NCI-H446 treated with DMSO at 0.1 percent for 48 hours (cell line): ENCODE data around the gene NACC2.

Experiments used
- DNase-seq: peaks from one replicate; lab custom pipeline; 2025; lab: John Stamatoyannopoulos, UW

Gene NACC2

GRCh38 chr9:136010615-136011361 is 84.3 kb downstream of the NACC2 start:
- DNase-seq: no peak

DNA sequence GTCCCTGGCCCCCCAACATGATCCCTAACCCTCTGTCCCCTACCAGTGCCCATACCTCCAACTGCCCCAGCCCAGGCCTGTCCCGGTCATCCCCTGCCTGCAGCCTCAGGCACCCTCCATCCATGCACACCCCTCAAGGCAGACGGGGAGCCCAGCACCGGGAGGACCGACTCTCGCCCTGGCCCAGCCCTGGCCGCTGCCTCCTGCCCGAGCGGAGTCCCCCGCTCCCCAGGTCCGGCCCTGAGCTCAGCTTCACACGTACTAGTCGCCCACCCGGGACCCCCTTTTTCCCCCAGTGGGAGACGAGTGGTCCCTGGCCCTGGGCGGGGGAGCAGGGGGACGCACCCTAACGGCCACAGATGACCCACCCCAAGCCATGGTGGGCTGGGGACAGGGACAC is 84.9 kb downstream of the NACC2 start:
- no peak for DNase-seq

DNA sequence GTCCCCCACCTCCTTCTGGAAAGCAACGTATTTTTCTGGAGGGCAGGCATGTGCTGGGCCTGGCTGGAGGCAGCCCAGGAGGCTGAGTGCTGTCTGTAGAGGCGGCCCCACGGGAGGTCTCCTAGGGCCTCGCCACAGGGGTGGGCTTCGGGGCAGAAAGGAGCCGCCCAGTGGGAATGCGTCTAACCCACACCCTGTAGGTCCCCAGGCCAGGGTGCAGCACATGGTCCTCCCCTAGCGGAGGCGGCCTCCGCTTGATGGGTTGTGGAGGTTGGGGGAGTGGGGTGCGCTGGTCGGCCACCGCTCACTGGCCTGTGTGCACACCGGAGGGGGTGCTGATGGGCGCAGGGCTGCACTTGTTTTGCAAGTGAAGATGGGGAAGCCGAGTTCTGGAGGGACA is 85.6 kb downstream of the NACC2 start:
- no peak for DNase-seq

DNA sequence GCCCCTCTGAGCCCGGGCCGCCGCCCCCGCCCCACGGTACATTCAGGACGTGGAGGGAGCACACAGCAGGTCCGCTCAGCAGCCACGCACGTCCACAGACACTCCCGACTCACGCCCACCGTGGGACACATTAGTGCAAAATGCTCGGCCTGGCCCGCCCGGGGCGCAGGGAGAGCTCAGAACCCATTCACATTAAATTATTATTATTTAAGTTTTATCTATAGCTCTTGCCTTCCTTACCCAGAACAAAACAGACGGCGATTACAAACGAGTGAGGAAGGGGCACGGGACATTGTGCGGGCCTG is 86.4 kb downstream of the NACC2 start:
- no peak for DNase-seq

DNA sequence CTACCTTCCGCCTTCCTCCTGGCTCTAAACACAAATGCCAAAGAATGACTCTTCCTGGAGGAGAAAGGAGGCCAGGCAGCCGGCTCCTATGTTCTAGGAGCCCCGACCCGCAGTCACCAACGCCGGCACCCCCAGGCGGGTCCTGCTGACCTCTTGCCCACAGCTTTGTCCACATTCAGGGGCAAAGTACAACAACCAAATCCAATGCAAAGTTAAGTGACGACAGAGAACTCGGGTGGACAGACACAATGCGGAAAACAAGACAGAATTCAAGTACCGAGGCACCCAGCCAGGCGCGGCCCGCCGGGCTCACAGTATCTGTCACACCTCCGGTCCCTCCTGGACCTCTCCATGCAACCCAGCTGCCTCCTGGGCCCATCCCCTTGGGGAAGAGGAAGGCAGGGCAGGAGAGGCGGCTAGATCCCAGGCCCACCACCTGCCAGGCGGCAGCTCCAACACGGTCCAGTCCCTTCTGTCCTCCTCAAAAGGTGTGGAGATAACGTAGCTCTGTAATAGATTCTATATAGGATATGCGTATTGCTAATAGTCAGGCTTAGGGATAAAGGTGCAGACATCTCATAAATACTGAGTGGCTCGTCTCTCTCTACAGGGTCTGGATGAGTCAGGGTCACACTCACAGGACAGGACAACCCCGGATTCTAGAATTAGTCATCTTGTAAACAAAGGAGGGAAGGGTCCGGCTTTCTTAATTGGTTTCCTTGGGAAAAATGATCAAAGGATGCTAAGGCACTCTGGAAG is 87.0 kb downstream of the NACC2 start:
- DNase-seq: no peak

DNA sequence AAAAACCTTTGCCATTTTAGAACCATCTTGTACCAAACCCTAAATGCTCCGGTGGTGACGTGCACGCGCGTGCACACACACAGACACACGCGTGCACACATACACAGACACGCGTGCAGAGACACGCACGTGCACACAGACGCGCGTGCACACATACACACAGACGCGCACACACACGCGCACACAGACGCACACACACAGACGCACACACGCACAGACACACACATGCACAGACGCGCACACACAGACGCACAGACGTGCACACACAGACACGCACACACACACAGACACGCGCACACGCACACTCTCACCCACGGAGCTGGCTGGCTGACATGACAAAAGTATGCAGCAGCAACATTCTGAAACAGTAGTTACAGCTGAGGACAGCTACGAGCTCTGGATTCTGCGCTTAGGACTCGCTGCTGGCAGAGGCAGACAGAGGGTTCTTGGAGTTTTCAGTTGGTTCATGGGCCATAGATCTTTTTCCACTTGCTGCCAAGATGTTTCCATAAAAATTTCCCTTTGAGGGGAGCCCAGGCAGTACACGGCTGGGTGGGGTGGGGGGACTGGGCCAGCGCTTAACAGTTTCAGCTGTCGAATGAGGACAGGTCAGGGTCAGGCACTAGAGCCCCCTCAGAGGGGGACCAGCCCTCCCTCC is 87.7 kb downstream of the NACC2 start:
- no peak for DNase-seq

DNA sequence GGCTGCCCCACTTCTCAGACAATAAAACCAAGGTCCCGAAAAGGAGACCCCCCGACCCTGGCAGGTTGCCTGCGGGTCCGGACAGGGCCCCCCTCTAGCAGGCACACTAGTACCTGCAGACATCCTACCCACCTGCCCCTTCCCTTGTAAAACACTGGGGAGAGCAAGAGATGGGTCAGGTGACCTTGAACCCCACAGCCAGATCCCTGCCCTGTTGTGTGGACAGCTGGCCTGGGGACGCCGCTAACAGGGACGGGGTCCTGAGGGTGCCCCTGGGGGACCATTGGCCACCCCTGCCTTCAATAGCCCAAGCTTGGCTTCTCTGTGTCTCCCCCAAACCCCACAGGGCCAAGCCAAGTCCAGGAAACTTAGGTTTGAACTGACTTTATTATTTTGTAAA is 88.9 kb downstream of the NACC2 start:
- no peak for DNase-seq

DNA sequence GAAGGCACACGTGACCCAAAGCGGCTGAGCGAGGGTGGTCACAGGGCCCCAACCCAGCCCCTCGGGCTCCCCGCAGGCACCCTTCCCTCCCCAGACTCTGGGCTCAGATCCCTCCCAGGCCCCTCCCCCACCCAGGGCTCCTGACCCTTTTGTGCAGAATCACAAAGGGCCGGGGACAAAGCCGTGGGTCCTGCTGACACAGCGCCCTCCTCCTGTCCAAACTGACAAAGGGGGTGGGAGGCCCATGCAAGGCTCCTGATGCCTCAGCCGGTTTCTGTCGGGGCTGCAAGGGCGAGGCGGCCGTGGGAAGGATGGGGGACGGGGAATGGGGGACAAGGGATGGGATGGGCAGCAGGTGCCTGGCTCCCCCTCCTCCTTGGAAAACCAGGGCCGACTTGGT is 90.4 kb downstream of the NACC2 start:
- DNase-seq: no peak

- no peak for DNase-seq
Observed at GRCh38 chr9:136004219-136004618, 90.9 kb downstream of the NACC2 start.

DNA sequence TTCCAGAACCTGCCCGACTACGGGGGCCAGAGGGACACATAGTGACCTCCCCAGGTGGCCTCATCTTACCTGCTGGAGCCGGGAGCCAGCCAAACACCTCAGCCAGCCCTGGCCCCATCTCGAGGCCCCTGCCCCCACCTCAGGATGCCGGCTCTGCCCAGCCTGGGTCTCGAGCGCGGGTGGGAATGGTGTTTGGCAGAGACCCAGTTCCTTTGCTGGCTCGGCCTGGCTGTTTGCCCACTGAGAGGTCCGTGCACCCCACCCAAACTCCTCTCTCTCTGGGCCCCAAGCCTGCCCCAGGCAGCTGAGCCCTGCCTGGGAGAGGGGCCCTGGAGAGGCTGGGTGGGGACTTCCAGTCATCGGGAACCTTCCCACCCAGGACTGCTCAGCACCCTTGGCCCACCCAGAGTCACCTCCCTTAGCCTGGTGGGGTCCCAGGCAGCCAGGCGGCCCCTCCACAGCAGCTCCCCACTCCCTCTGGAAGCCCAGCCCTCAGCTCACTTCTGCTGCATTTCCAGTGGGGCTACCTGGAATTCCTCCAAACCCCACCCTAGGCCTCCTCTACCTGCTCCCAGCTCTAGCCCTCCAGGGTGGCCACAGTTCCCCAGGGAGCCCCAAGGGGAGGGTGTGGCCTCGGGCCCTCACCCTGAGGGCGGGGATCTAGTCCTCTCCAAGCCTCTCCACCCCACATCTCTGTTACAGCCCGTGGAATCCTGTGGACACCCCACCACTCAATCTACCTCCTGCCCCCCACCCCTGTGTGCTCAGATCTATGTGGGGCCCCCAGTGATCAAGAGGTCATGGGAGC is 91.5 kb downstream of the NACC2 start:
- no peak for DNase-seq

DNA sequence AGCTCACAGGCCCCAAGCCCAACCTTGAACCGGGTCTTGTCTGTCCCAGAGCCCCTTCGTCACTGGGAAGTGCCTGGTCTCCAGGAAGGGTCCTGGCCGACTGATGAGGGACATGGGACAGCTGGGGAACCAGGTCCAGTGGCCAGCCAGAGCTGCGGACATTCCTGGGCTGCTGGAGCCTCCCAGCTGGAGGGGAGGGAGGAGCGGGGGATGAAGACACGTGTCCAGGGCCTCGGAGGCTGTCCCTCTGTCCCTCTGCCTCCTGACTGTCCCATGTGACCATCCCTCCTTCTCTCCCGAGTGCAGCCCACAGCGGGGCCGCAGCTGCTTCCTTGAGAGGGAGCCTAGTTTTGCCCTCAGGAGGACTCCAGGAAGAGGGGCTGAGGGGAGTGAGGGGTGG is 92.2 kb downstream of the NACC2 start:
- DNase-seq: no peak

DNA sequence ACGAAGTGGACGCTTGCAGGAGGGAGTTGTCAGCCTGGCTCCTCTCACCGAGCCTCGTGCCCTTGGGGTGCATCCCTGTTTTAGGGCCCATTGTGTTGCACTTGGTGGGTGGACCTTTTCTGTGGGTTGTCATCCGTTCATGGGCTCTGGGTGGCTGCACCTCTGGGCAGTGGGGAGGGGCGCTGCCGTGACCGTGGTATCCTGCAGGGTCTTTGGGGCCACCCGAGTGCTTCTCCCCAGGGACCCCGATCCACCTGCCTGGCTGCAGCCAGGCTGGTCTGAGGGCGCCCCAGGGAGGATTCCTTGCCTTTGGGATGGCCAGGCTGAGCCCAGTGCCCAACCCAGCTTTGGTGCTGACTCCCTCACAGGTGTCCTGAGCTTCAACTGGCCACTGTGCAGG is 92.9 kb downstream of the NACC2 start:
- no peak for DNase-seq

- no peak for DNase-seq
Observed at GRCh38 chr9:136001231-136001630, 93.9 kb downstream of the NACC2 start.

GRCh38 chr9:135998410-135999071 is 96.5 kb downstream of the NACC2 start:
- DNase-seq: no peak

GRCh38 chr9:135998016-135998380 is 97.1 kb downstream of the NACC2 start:
- DNase-seq: no peak

DNA sequence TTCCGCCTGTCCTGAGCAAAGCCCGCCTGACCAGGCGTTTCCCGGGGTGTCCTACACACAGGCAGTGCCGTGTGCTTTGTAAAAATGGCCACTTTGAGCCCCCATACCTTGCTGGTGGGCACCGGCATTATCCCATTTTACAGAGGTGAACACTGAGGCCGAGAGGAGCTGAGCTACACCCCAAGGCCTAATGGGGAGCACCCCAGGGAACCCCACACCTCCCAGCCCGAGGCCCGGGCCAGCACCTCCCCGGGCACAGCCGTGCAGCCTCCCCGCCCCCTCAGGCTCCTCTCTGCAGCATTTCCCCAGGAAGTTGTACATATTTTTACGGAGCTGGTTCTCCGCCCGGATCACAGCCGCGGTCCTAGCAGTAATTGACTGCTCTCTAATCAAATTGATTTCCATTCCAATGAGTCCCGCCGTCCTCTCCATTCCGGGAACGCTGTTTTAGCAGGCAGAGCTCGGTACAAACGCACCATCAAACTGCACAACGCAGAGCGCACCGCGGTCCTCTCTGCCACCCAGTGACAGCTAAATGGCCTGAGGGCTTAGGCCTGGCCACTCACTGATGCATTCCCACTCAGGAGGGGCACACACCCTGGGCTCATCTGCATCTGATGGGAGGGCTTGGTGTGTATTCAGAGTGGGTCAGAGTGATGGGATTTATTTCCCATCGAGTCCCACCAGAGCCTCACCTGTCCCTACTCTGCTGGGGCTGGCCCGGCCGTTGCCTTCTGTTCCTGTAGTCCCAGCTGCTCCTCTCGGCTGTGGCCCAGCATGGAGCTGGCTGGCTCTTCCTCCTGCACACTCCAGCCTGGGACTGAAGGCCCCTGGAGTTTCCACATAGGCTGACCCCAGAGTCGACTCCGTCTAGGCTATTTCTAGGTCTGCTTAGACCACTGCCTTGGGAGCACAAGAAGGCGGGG is 97.7 kb downstream of the NACC2 start:
- no peak for DNase-seq

DNA sequence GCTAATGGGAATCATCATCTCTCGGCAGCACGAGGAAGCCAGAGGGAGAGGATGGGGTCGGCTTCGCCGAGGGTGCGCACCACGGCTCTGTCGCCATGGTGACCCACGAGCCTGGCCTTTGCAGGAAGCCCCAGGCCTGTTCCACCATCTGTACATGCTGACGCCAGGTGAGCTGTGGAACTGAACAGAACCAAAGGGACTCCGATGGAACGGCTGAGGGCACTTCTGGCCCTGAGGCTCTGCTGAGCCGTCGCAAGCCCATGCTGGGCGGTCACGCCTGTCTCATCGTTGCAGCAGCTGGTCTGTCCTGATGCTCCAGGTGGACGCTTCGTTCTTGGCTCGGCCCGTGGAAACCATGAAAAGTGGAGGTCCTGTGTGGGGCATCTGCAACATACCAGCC is 99.3 kb downstream of the NACC2 start:
- no peak for DNase-seq

GRCh38 chr9:135994501-135995192 is 100.4 kb downstream of the NACC2 start:
- no peak for DNase-seq

- no peak for DNase-seq
Observed at GRCh38 chr9:135993765-135994500, 101.2 kb downstream of the NACC2 start.

- DNase-seq: no peak
Observed at GRCh38 chr9:135993409-135993742, 101.7 kb downstream of the NACC2 start.
